H9 (cell line): Measurements from ENCODE around the gene CCDC38. TPM values are rescaled to one million over a fixed set of nuclear protein-coding genes. Genes with fewer than 3 reads are reported as not detected.

ENCODE experiments used
- DNase-seq: peaks from one replicate; pipeline ENCODE4 v3.0.0-alpha.2; 2017
- H2AFZ ChIP-seq: one replicate; pipeline ENCODE4 v1.6.1; 2013; ENCODE audit warnings: mild to moderate bottlenecking, low read length, control low read depth, moderate library complexity
- H2AK5ac ChIP-seq: 2 replicates; pipeline ENCODE4 v1.6.1; 2013; ENCODE audit warnings: low read length, control low read depth, mixed read lengths; ENCODE audit not compliant: insufficient read length
- H2BK120ac ChIP-seq: one replicate; pipeline ENCODE4 v1.6.1; 2013; ENCODE audit warnings: low read depth, mild to moderate bottlenecking, low read length, control low read depth, inconsistent platforms; ENCODE audit not compliant: poor library complexity, severe bottlenecking
- H2BK12ac ChIP-seq: 2 replicates; pipeline ENCODE4 v1.6.1; 2013; ENCODE audit warnings: low read length, control low read depth, mixed read lengths, low read depth; ENCODE audit not compliant: insufficient read length
- H2BK15ac ChIP-seq: 2 replicates; pipeline ENCODE4 v1.6.1; 2013; ENCODE audit warnings: low read depth, low read length, control low read depth
- H2BK20ac ChIP-seq: one replicate; pipeline ENCODE4 v1.6.1; 2013; ENCODE audit warnings: low read depth, mild to moderate bottlenecking, low read length, control low read depth, inconsistent platforms; ENCODE audit not compliant: poor library complexity, severe bottlenecking
- H2BK5ac ChIP-seq: 2 replicates; pipeline ENCODE4 v1.6.1; 2013; ENCODE audit warnings: low read length, control low read depth, mixed read lengths; ENCODE audit not compliant: insufficient read length
- H3K14ac ChIP-seq: 2 replicates; pipeline ENCODE4 v1.6.1; 2013; ENCODE audit warnings: low read length, control low read depth; ENCODE audit not compliant: insufficient read depth
- H3K18ac ChIP-seq: 2 replicates; pipeline ENCODE4 v1.6.1; 2013; ENCODE audit warnings: low read depth, mild to moderate bottlenecking, mixed read lengths, low read length, control low read depth; ENCODE audit not compliant: insufficient read length
- H3K23ac ChIP-seq: 2 replicates; pipeline ENCODE4 v1.6.1; 2013; ENCODE audit warnings: low read length, control low read depth, mixed read lengths, low read depth; ENCODE audit not compliant: insufficient read length
- H3K23me2 ChIP-seq: 2 replicates; pipeline ENCODE4 v1.6.1; 2013; ENCODE audit warnings: low read depth, mild to moderate bottlenecking, mixed read lengths, low read length, control low read depth; ENCODE audit not compliant: insufficient read length, poor library complexity, severe bottlenecking
- H3K27ac ChIP-seq: 2 replicates; pipeline ENCODE4 v1.5.1; 2013; ENCODE audit warnings: low read length, control low read depth, mixed read lengths, low read depth; ENCODE audit not compliant: insufficient read length
- H3K27me3 ChIP-seq: 2 replicates; pipeline ENCODE4 v1.6.1; 2013; ENCODE audit warnings: low read length, control low read depth, inconsistent platforms; ENCODE audit not compliant: insufficient read depth
- H3K4ac ChIP-seq: 2 replicates; pipeline ENCODE4 v1.6.1; 2013; ENCODE audit warnings: low read depth, mild to moderate bottlenecking, control low read depth, inconsistent platforms, low read length, moderate library complexity
- H3K4me1 ChIP-seq: 2 replicates; pipeline ENCODE4 v1.6.1; 2013; ENCODE audit warnings: low read length, control low read depth, inconsistent platforms; ENCODE audit not compliant: insufficient read depth
- H3K4me2 ChIP-seq: 2 replicates; pipeline ENCODE4 v1.6.1; 2013; ENCODE audit warnings: low read length, control low read depth, mixed read lengths; ENCODE audit not compliant: insufficient read length, insufficient read depth
- H3K56ac ChIP-seq: 2 replicates; pipeline ENCODE4 v1.6.1; 2013; ENCODE audit warnings: low read depth, mild to moderate bottlenecking, mixed read lengths, low read length, control low read depth; ENCODE audit not compliant: insufficient read length
- H3K79me1 ChIP-seq: 2 replicates; pipeline ENCODE4 v1.6.1; 2013; ENCODE audit warnings: low read depth, mild to moderate bottlenecking, moderate library complexity, low read length, control low read depth, inconsistent platforms; ENCODE audit not compliant: insufficient read depth, poor library complexity, severe bottlenecking
- H3K79me2 ChIP-seq: 2 replicates; pipeline ENCODE4 v1.6.1; 2013; ENCODE audit warnings: low read length, control low read depth, inconsistent platforms; ENCODE audit not compliant: insufficient read depth
- H3K9ac ChIP-seq: 2 replicates; pipeline ENCODE4 v1.6.1; 2013; ENCODE audit warnings: low read length, control low read depth, mixed read lengths; ENCODE audit not compliant: insufficient read length; ENCODE audit errors: extremely low read depth
- H3K9me3 ChIP-seq: one replicate; pipeline ENCODE4 v1.6.1; 2013; ENCODE audit warnings: low read depth, low read length, inconsistent platforms; ENCODE audit not compliant: control insufficient read depth
- H3T11ph ChIP-seq: one replicate; pipeline ENCODE4 v1.6.1; 2013; ENCODE audit warnings: mild to moderate bottlenecking, low read length, control low read depth, inconsistent platforms
- H4K20me1 ChIP-seq: one replicate; pipeline ENCODE4 v1.6.1; 2013; ENCODE audit not compliant: control insufficient read depth, insufficient read length, insufficient read depth
- H4K5ac ChIP-seq: 2 replicates; pipeline ENCODE4 v1.6.1; 2013; ENCODE audit warnings: low read depth, mild to moderate bottlenecking, mixed read lengths, low read length, control low read depth; ENCODE audit not compliant: insufficient read length
- H4K8ac ChIP-seq: replicated peaks from 2 replicates; pipeline ENCODE4 v1.6.1; 2013; ENCODE audit warnings: low read length, control low read depth, mixed read lengths, low read depth; ENCODE audit not compliant: insufficient read length
- H4K91ac ChIP-seq: 2 replicates; pipeline ENCODE4 v1.6.1; 2013; ENCODE audit warnings: low read depth, mild to moderate bottlenecking, moderate library complexity, mixed read lengths, low read length, control low read depth; ENCODE audit not compliant: insufficient read length
- H3K27ac Mint-ChIP-seq, 3 experiments: 2 replicates in 2 of 3; 3 replicates in 1 of 3; pipeline ENCODE4 v1.8.0; 2020 to 2021; ENCODE audit warnings: mixed read lengths in 3 of 3, mild to moderate bottlenecking in 1 of 3, moderate library complexity in 1 of 3
- H3K27me3 Mint-ChIP-seq: 2 replicates; pipeline ENCODE4 v1.8.0; 2021; ENCODE audit warnings: low read depth, mild to moderate bottlenecking, moderate library complexity, mixed read lengths
- H3K36me3 Mint-ChIP-seq, 3 experiments: 2 replicates in 2 of 3; 3 replicates in 1 of 3; pipeline ENCODE4 v1.8.0; 2020 to 2021; ENCODE audit warnings: low read depth in 3 of 3, mixed read lengths in 3 of 3; ENCODE audit not compliant: insufficient read depth in 1 of 3
- H3K4me1 Mint-ChIP-seq, 2 experiments: 2 replicates each; pipeline ENCODE4 v1.8.0; 2020; ENCODE audit warnings: mixed read lengths in 2 of 2
- H3K4me3 Mint-ChIP-seq, 2 experiments: 2 replicates in 1 of 2; 3 replicates in 1 of 2; pipeline ENCODE4 v1.8.0; 2020 to 2021; ENCODE audit warnings: mild to moderate bottlenecking in 2 of 2, mixed read lengths in 2 of 2, moderate library complexity in 1 of 2
- H3K9me3 Mint-ChIP-seq, 2 experiments: 2 replicates in 1 of 2; 3 replicates in 1 of 2; pipeline ENCODE4 v1.8.0; 2020; ENCODE audit warnings: mild to moderate bottlenecking in 2 of 2, mixed read lengths in 2 of 2, moderate library complexity in 1 of 2
- WGBS: extraction: QIAGEN DNeasy Blood & Tissue Kit; methylation state at CpG from one replicate; pipeline ENCODE4 v1.1.7; 2013; ENCODE audit warnings: missing lambda C conversion rate, low lambda C conversion rate, mixed read lengths; ENCODE audit not compliant: insufficient read length; ENCODE audit errors: extremely low coverage; 5-methylcytosine and 5-hydroxymethylcytosine counted together
- total RNA-seq: library from RNA; stranded (reverse); gene quantifications from 2 replicates; pipeline ENCODE4 v1.2.1, GENCODE V29; 2021
- TF ChIP-seq, protein P1 (sequence below): fragments of 200-600 bp; sonication (generic); conservative IDR thresholded peaks from 3 replicates; pipeline ENCODE4 v1.8.0; 2021; ENCODE audit warnings: antibody characterized with exemption, mild to moderate bottlenecking

Gene CCDC38
- total RNA-seq, 1 experiment from 2014 or later = not detected

DNA sequence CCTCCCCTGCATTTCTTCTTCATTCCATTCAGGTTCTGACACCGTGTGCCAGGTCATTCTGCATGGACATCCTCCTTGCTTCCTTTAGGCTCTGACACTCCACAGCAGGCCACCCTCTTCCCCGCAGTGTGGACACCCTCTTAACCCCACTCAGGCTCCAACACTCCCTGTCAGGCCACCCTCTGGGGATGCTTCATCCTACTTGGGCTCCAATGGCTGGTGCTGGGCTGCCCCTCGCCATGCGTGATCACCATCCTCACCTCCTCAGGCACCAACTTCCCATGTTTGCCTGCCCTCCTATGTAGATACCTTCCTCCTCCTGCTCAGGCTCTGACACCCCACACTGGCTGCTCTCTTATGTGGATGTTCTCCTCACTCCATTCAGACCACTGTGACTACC lies 90.3 kb downstream of the CCDC38 start:
- H3K79me2 ChIP-seq = no peaks in the 10 kb centered on the region
- H4K5ac ChIP-seq = no peak overlapping the region
- no peak overlapping the region for H3K14ac ChIP-seq
- H3K9ac ChIP-seq = no peak overlapping the region
- H2BK15ac ChIP-seq = no peak overlapping the region
- H2BK20ac ChIP-seq = no peak overlapping the region
- no peaks in the 10 kb centered on the region for H3K4me1 ChIP-seq
- no peaks in the 10 kb centered on the region for H3K79me1 ChIP-seq
- Mint-ChIP-seq H3K4me3 (no peak overlapping the region), H3K9me3 (no peaks in the 10 kb centered on the region), H3K27me3 (no peaks in the 10 kb centered on the region; the same call in 1 of the 2 replicates), H3K27ac (no peak overlapping the region), H3K36me3 (no peaks in the 10 kb centered on the region), H3K4me1 (peaks cover 10% of the 10 kb centered on the region in 2 experiments)
- DNase-seq = no peak
- H2BK12ac ChIP-seq = no peak overlapping the region
- no peak overlapping the region for H2BK5ac ChIP-seq
- H2BK120ac ChIP-seq = no peak overlapping the region
- H4K8ac ChIP-seq = no peak overlapping the region
- no peak overlapping the region for H3K4ac ChIP-seq
- H4K91ac ChIP-seq = no peak overlapping the region
- H3K27ac ChIP-seq = no peak overlapping the region
- no CpG with 5 or more reads among the region's 4 CpGs for WGBS
- TF ChIP-seq, protein P1, sequence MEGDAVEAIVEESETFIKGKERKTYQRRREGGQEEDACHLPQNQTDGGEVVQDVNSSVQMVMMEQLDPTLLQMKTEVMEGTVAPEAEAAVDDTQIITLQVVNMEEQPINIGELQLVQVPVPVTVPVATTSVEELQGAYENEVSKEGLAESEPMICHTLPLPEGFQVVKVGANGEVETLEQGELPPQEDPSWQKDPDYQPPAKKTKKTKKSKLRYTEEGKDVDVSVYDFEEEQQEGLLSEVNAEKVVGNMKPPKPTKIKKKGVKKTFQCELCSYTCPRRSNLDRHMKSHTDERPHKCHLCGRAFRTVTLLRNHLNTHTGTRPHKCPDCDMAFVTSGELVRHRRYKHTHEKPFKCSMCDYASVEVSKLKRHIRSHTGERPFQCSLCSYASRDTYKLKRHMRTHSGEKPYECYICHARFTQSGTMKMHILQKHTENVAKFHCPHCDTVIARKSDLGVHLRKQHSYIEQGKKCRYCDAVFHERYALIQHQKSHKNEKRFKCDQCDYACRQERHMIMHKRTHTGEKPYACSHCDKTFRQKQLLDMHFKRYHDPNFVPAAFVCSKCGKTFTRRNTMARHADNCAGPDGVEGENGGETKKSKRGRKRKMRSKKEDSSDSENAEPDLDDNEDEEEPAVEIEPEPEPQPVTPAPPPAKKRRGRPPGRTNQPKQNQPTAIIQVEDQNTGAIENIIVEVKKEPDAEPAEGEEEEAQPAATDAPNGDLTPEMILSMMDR = no peak
- H3K56ac ChIP-seq = no peak overlapping the region
- H3K18ac ChIP-seq = no peak overlapping the region
- no peaks in the 10 kb centered on the region for H4K20me1 ChIP-seq
- no peaks in the 10 kb centered on the region for H3K23me2 ChIP-seq
- no peaks in the 10 kb centered on the region for H3K27me3 ChIP-seq
- no peak overlapping the region for H3K23ac ChIP-seq
- H2AK5ac ChIP-seq = no peak overlapping the region
- no peak overlapping the region for H3T11ph ChIP-seq
- no peaks in the 10 kb centered on the region for H3K9me3 ChIP-seq
- H2AFZ ChIP-seq = no peak overlapping the region
- H3K4me2 ChIP-seq = no peak overlapping the region
